ENCODE measurements around the gene SLC6A20.

DNA sequence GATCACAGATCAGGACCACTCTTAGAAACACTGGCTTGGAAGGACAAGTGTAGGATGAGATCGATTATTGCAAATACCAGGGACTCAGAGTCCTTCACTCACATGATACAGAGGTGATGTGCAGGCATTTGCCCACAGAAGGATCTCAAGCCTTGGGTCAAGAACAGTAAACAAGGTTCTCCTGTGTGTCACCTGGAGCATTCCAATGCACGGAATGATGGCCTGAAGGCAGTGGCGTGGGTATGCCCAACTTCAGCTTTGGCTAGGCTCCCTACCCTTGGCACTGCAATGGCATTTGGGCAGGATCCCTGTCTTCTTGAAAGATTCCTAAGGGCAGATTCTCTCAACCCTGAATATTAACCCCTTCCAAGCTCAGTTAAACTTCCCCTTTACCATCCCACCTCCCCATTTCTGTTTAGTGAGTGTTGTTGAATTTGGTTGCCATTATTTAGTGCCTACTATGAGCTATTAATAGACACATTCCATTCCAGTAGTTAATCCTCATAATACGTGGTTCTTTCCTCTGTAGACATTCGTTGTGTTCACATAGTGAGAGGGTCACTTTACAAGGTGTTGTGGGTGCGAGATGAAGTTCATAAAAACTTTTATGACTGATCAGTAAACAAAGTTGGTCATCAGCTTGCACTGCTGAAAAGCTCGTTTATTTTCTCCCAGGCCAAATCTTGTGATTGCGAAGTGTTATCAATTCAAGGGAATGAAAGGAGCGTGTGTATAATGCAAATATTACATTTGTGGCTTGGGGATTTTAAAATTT is 46.7 kb upstream of the SLC6A20 start:
- TF ChIP-seq, protein P1, sequence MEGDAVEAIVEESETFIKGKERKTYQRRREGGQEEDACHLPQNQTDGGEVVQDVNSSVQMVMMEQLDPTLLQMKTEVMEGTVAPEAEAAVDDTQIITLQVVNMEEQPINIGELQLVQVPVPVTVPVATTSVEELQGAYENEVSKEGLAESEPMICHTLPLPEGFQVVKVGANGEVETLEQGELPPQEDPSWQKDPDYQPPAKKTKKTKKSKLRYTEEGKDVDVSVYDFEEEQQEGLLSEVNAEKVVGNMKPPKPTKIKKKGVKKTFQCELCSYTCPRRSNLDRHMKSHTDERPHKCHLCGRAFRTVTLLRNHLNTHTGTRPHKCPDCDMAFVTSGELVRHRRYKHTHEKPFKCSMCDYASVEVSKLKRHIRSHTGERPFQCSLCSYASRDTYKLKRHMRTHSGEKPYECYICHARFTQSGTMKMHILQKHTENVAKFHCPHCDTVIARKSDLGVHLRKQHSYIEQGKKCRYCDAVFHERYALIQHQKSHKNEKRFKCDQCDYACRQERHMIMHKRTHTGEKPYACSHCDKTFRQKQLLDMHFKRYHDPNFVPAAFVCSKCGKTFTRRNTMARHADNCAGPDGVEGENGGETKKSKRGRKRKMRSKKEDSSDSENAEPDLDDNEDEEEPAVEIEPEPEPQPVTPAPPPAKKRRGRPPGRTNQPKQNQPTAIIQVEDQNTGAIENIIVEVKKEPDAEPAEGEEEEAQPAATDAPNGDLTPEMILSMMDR (IDR thresholded peaks at IDR 0.05) = no peak
- no peak for TF ChIP-seq POLR2A (IDR thresholded peaks at IDR 0.05)
